CD4-positive, alpha-beta memory T cell (primary cell): ENCODE data around the gene PTPRM. TPM values are rescaled to one million over a fixed set of nuclear protein-coding genes. Genes with fewer than 3 reads are reported as not detected.

Experiments used
- CTCF ChIA-PET: fragments of 350-600 bp; sonication (Branson Sonifier 250); formaldehyde crosslinking; loops from one replicate; lab custom pipeline; 2021; ENCODE audit warnings: inconsistent platforms; ENCODE audit not compliant: partially characterized antibody; lab: Charles Lee
- POLR2A ChIA-PET: fragments of 350-600 bp; sonication (Branson Sonifier 250); formaldehyde crosslinking; loops from one replicate; lab custom pipeline; 2021; ENCODE audit not compliant: partially characterized antibody; lab: Charles Lee
- DNase-seq, 5 donors: peaks; one replicate each; pipeline versions ENCODE4 v3.0.0 to v3.0.0-alpha.2; 2020 to 2022; ENCODE audit warnings: mixed read lengths in 1 of 5
- H3K27ac ChIP-seq: one replicate; pipeline ENCODE4 v1.7.0; 2013; ENCODE audit warnings: low read depth, low read length
- H3K27me3 ChIP-seq: 2 replicates; pipeline ENCODE4 v1.7.0; 2013; ENCODE audit warnings: mild to moderate bottlenecking, low read length, moderate library complexity; ENCODE audit not compliant: insufficient read depth
- H3K36me3 ChIP-seq: 2 replicates; pipeline ENCODE4 v1.7.0; 2013; ENCODE audit warnings: mild to moderate bottlenecking, low read length, moderate library complexity; ENCODE audit not compliant: insufficient read depth
- H3K4me1 ChIP-seq: 2 replicates; pipeline ENCODE4 v1.7.0; 2013; ENCODE audit warnings: mild to moderate bottlenecking, low read length, moderate library complexity; ENCODE audit not compliant: insufficient read depth
- H3K4me3 ChIP-seq, 2 donors: one replicate each; pipeline ENCODE4 v1.7.0; 2013; ENCODE audit warnings: low read length in 2 of 2, mild to moderate bottlenecking in 1 of 2
- H3K9me3 ChIP-seq, 2 donors: one replicate each; pipeline ENCODE4 v1.7.0; 2013; ENCODE audit warnings: low read length in 2 of 2, control low read depth in 1 of 2; ENCODE audit not compliant: control insufficient read depth in 1 of 2
- H3K27ac Mint-ChIP-seq, 7 donors: one replicate each; pipeline ENCODE4 v1.8.0; 2020 to 2021; ENCODE audit warnings: mixed read lengths in 7 of 7, mild to moderate bottlenecking in 6 of 7, inconsistent platforms in 3 of 7, moderate library complexity in 3 of 7
- H3K27me3 Mint-ChIP-seq, 2 donors: one replicate each; pipeline ENCODE4 v1.8.0; 2020 to 2021; ENCODE audit warnings: mixed read lengths in 2 of 2
- H3K36me3 Mint-ChIP-seq, 2 donors: one replicate each; pipeline ENCODE4 v1.8.0; 2020 to 2021; ENCODE audit warnings: mixed read lengths in 2 of 2, inconsistent platforms in 1 of 2, mild to moderate bottlenecking in 1 of 2
- H3K4me1 Mint-ChIP-seq, 4 donors: one replicate each; pipeline ENCODE4 v1.8.0; 2020 to 2021; ENCODE audit warnings: mixed read lengths in 4 of 4, mild to moderate bottlenecking in 1 of 4
- H3K4me3 Mint-ChIP-seq, 8 donors: one replicate each; pipeline ENCODE4 v1.8.0; 2020 to 2021; ENCODE audit warnings: mixed read lengths in 8 of 8, mild to moderate bottlenecking in 7 of 8, moderate library complexity in 6 of 8, inconsistent platforms in 3 of 8
- H3K9me3 Mint-ChIP-seq, 8 donors: one replicate each; pipeline ENCODE4 v1.8.0; 2020 to 2021; ENCODE audit warnings: mixed read lengths in 8 of 8, mild to moderate bottlenecking in 5 of 8, inconsistent platforms in 3 of 8, moderate library complexity in 1 of 8
- intact Hi-C: fragments of 100-400 bp; cut with micrococcal nuclease; formaldehyde crosslinking; loops from one replicate; pipeline ENCODE4 v1.15.1; 2023
- polyA plus RNA-seq, 2 donors: library from polyadenylated mRNA; unstranded; fragments of 300-500 nt; fragmentation: Illumina TruSeq; gene quantifications; one replicate each; pipeline ENCODE4 v1.2.3, GENCODE V29; 2021
- total RNA-seq, 2 experiments: library from RNA; stranded (reverse); gene quantifications; one replicate each; pipeline ENCODE4 v1.2.3, GENCODE V29; 2021

Gene PTPRM
- total and polyA plus RNA-seq, 4 experiments from 2014 or later: 6.7 to 20.1 (median 12.9) TPM

- Histone ChIP-seq H3K9me3 (no peaks in the 10 kb centered on the region), H3K4me3 (no peak overlapping the region), H3K27ac (no peak overlapping the region), H3K27me3 (no peaks in the 10 kb centered on the region), H3K4me1 (no peaks in the 10 kb centered on the region), H3K36me3 (no peaks in the 10 kb centered on the region)
- POLR2A ChIA-PET: no interaction called here
- intact Hi-C loops: no loop called here
- Mint-ChIP-seq H3K9me3 (peaks cover 0 to 7% (median 0%) of the 10 kb centered on the region in 8 donors), H3K36me3 (no peaks in the 10 kb centered on the region), H3K27me3 (peaks cover 0 to 1% of the 10 kb centered on the region in 2 donors), H3K4me3 (no peak overlapping the region), H3K4me1 (peaks cover 0 to 1% (median 0%) of the 10 kb centered on the region in 4 donors), H3K27ac (no peak overlapping the region)
- DNase-seq: no peak
- CTCF ChIA-PET: no interaction called here
These were observed 62.3 kb downstream of the PTPRM start for GRCh38 chr18:7629416-7629815.

- Mint-ChIP-seq H3K36me3 (no peaks in the 10 kb centered on the region), H3K9me3 (peaks cover 0 to 7% (median 0%) of the 10 kb centered on the region in 8 donors), H3K27me3 (peaks cover 0 to 1% of the 10 kb centered on the region in 2 donors), H3K4me1 (peaks cover 0 to 1% (median 0%) of the 10 kb centered on the region in 4 donors), H3K27ac (no peak overlapping the region), H3K4me3 (no peak overlapping the region)
- DNase-seq: no peak
- Histone ChIP-seq H3K9me3 (no peaks in the 10 kb centered on the region), H3K27me3 (no peaks in the 10 kb centered on the region), H3K27ac (no peak overlapping the region), H3K36me3 (no peaks in the 10 kb centered on the region), H3K4me1 (no peaks in the 10 kb centered on the region), H3K4me3 (no peak overlapping the region)
- CTCF ChIA-PET: no interaction called here
- POLR2A ChIA-PET: no interaction called here
- intact Hi-C loops: no loop called here
These were observed 63.8 kb downstream of the PTPRM start for GRCh38 chr18:7630731-7631442.

- CTCF ChIA-PET: no interaction called here
- POLR2A ChIA-PET: no interaction called here
- no peaks in the 10 kb centered on the region for H3K36me3 ChIP-seq
- no peak overlapping the region for H3K4me3 Mint-ChIP-seq
- DNase-seq: no peak
- no peak overlapping the region for H3K27ac Mint-ChIP-seq
- H3K4me1 Mint-ChIP-seq: peaks cover 0 to 1% (median 0%) of the 10 kb centered on the region in 4 donors
- H3K4me3 ChIP-seq: no peak overlapping the region
- H3K9me3 ChIP-seq: no peaks in the 10 kb centered on the region
- H3K4me1 ChIP-seq: no peaks in the 10 kb centered on the region
- H3K27ac ChIP-seq: no peak overlapping the region
- intact Hi-C loops: no loop called here
- peaks cover 0 to 7% (median 0%) of the 10 kb centered on the region in 8 donors for H3K9me3 Mint-ChIP-seq
- H3K36me3 Mint-ChIP-seq: no peaks in the 10 kb centered on the region
- H3K27me3 ChIP-seq: no peaks in the 10 kb centered on the region
- peaks cover 0 to 1% of the 10 kb centered on the region in 2 donors for H3K27me3 Mint-ChIP-seq
These were observed 65.3 kb downstream of the PTPRM start for GRCh38 chr18:7632152-7633098.

GRCh38 chr18:7633171-7633570 lies 66.1 kb downstream of the PTPRM start:
- Mint-ChIP-seq H3K4me3 (no peak overlapping the region), H3K27me3 (peaks cover 0 to 1% of the 10 kb centered on the region in 2 donors), H3K4me1 (peaks cover 0 to 1% (median 0%) of the 10 kb centered on the region in 4 donors), H3K27ac (no peak overlapping the region), H3K9me3 (peaks cover 0 to 7% (median 0%) of the 10 kb centered on the region in 8 donors), H3K36me3 (no peaks in the 10 kb centered on the region)
- Histone ChIP-seq H3K4me3 (no peak overlapping the region), H3K9me3 (no peaks in the 10 kb centered on the region), H3K27ac (no peak overlapping the region), H3K4me1 (no peaks in the 10 kb centered on the region), H3K36me3 (no peaks in the 10 kb centered on the region), H3K27me3 (no peaks in the 10 kb centered on the region)
- intact Hi-C loops: no loop called here
- ChIA-PET CTCF (no interaction called here), POLR2A (no interaction called here)
- no peak for DNase-seq

- Histone ChIP-seq H3K27me3 (no peaks in the 10 kb centered on the region), H3K9me3 (no peaks in the 10 kb centered on the region), H3K4me1 (no peaks in the 10 kb centered on the region), H3K27ac (no peak overlapping the region), H3K4me3 (no peak overlapping the region), H3K36me3 (no peaks in the 10 kb centered on the region)
- CTCF ChIA-PET: no interaction called here
- POLR2A ChIA-PET: no interaction called here
- Mint-ChIP-seq H3K4me3 (no peak overlapping the region), H3K4me1 (peaks cover 0 to 1% (median 0%) of the 10 kb centered on the region in 4 donors), H3K36me3 (no peaks in the 10 kb centered on the region), H3K9me3 (no peaks in the 10 kb centered on the region), H3K27me3 (no peaks in the 10 kb centered on the region), H3K27ac (no peak overlapping the region)
- DNase-seq: no peak
- intact Hi-C loops: no loop called here
These were observed 68.8 kb downstream of the PTPRM start for GRCh38 chr18:7635948-7636347.

- Histone ChIP-seq H3K27ac (no peak overlapping the region), H3K27me3 (no peaks in the 10 kb centered on the region), H3K4me3 (no peak overlapping the region), H3K9me3 (no peaks in the 10 kb centered on the region), H3K4me1 (no peaks in the 10 kb centered on the region), H3K36me3 (no peaks in the 10 kb centered on the region)
- DNase-seq: no peak
- H3K4me3 Mint-ChIP-seq: no peak overlapping the region
- intact Hi-C loops: no loop called here
- ChIA-PET POLR2A (no interaction called here), CTCF (no interaction called here)
- no peaks in the 10 kb centered on the region for H3K27me3 Mint-ChIP-seq
- peaks cover 0 to 5% (median 0%) of the 10 kb centered on the region in 8 donors for H3K9me3 Mint-ChIP-seq
- peaks cover 0 to 1% (median 0%) of the 10 kb centered on the region in 4 donors for H3K4me1 Mint-ChIP-seq
- H3K27ac Mint-ChIP-seq: no peak overlapping the region
- H3K36me3 Mint-ChIP-seq: no peaks in the 10 kb centered on the region
These were observed 70.2 kb downstream of the PTPRM start for GRCh38 chr18:7637269-7637668.

- POLR2A ChIA-PET: no interaction called here
- no peaks in the 10 kb centered on the region for H3K9me3 ChIP-seq
- no peak overlapping the region for H3K27ac ChIP-seq
- Mint-ChIP-seq H3K36me3 (no peaks in the 10 kb centered on the region), H3K27ac (no peak overlapping the region), H3K9me3 (peaks cover 0 to 5% (median 0%) of the 10 kb centered on the region in 8 donors), H3K4me3 (no peak overlapping the region), H3K27me3 (no peaks in the 10 kb centered on the region), H3K4me1 (peaks cover 0 to 1% (median 0%) of the 10 kb centered on the region in 4 donors)
- H3K4me1 ChIP-seq: no peaks in the 10 kb centered on the region
- no peak for DNase-seq
- CTCF ChIA-PET: no interaction called here
- no peaks in the 10 kb centered on the region for H3K27me3 ChIP-seq
- H3K4me3 ChIP-seq: no peak overlapping the region
- no peaks in the 10 kb centered on the region for H3K36me3 ChIP-seq
- intact Hi-C loops: no loop called here
These were observed 71.2 kb downstream of the PTPRM start for GRCh38 chr18:7638321-7638720.
